ENCODE measurements around the gene KCTD5. TPM values are rescaled to one million over a fixed set of nuclear protein-coding genes. Genes with fewer than 3 reads are reported as not detected.

The KCTD5 gene
- total and polyA plus RNA-seq, 9 of the 15 experiments (the other 6 are each of a cell fraction or from before 2014, with no cell fraction given): 0.73 to 58.3 (median 32.3) TPM

GRCh38 chr16:2720064-2720457 lies 37.7 kb downstream of the KCTD5 start, which contains the start of gene PRSS27:
TSS of gene PRSS27 (minus strand) at chr16:2720224. CDS start at chr16:2720160, 64 bp downstream.
- H3K27me3 ChIP-seq (ENCODE audit: control insufficient read depth in 2 of 2, insufficient read depth in 2 of 2, low read length in 2 of 2): peaks cover 0 to 2% of the 10 kb centered on the region in 2 experiments; a peak in 3 of 5 replicates
- no TSS peak for BruUV-seq (replicated peaks)
- H3K9ac ChIP-seq (ENCODE audit: insufficient read depth in 1 of 2, low read depth in 2 of 2, low read length in 2 of 2): peak within 1 kb of the TSS; percentile 64 to 92; a peak in 3 of 4 replicates
- H3K79me2 ChIP-seq (ENCODE audit: control insufficient read depth, insufficient read depth, low read length): no peaks in the 10 kb centered on the region
- DNase-seq (ENCODE audit: extremely low read depth in 1 of 4, low spot score in 3 of 4) (no peak), ATAC-seq (no peak), FAIRE-seq (no peak)
- H3K4me2 ChIP-seq (ENCODE audit: insufficient read depth, low read length): peak within 1 kb of the TSS; percentile 65
- H2AFZ ChIP-seq (ENCODE audit: low read depth, low read length): peak within 1 kb of the TSS; percentile 69
- H3K4me1 ChIP-seq (replicated peaks in 1 of 2; ENCODE audit: control insufficient read depth in 2 of 2, insufficient read depth in 2 of 2, low read length in 2 of 2): peaks cover 2 to 60% of the 10 kb centered on the region in 2 experiments; a peak in 3 of 5 replicates
- intact Hi-C loops (cut with micrococcal nuclease) (no loop called here), in situ Hi-C loops (cut with MboI) (no loop called here)
- H3K36me3 ChIP-seq (ENCODE audit: control insufficient read depth, insufficient read depth, low read length): no peaks in the 10 kb centered on the region
- 90% methylated on average over 25 of the region's 26 CpGs for WGBS (ENCODE audit: insufficient coverage, low coverage, missing lambda C conversion rate)
- H3K9me3 ChIP-seq (replicated peaks; ENCODE audit: control insufficient read depth, insufficient read depth, low read depth, low read length): no peaks in the 10 kb centered on the region
- H3K9me1 ChIP-seq (ENCODE audit: control insufficient read depth, insufficient read depth, low read length): no peaks in the 10 kb centered on the region
- POLR2A ChIA-PET: interaction anchor here (0.5 to 0.6 kb wide), 2 partner anchors 22 to 204 kb away, joined by 3 read pairs; no protein-coding TSS in a partner anchor
- peak within 1 kb of the TSS; percentile 44 for H3K27ac ChIP-seq (ENCODE audit: extremely low read depth, low read depth, low read length)
- CTCF ChIA-PET (ENCODE audit: low intra/inter-chr PET ratio): no interaction called here
- peaks cover 4% of the 10 kb centered on the region; the same call in 1 of the 2 replicates for H4K20me1 ChIP-seq (replicated peaks; ENCODE audit: control insufficient read depth, insufficient read depth, low read length)
- peak within 1 kb of the TSS; percentile 51 for H3K4me3 ChIP-seq
- TF ChIP-seq ZNF174 (CRISPR knock-in tag; IDR thresholded peaks at IDR 0.05) (no peak), FIP1L1 (IDR thresholded peaks at IDR 0.05; ENCODE audit: low read depth, low read length, poor library complexity, severe bottlenecking) (peak; percentile 45), BCLAF1 (IDR thresholded peaks at IDR 0.05; ENCODE audit: borderline replicate concordance in 1 of 2, control insufficient read depth in 1 of 2, low read depth in 2 of 2, low read length in 1 of 2) (no peak), ZNF655 (CRISPR knock-in tag; IDR thresholded peaks at IDR 0.05) (no peak), PCBP1 (IDR thresholded peaks at IDR 0.05; ENCODE audit: low read depth, low read length, poor library complexity, severe bottlenecking) (peak; percentile 57), ZBTB7A (IDR thresholded peaks at IDR 0.05; ENCODE audit: borderline replicate concordance, control insufficient read depth, low read depth, low read length) (peak; percentile 65; the same call in 1 of the 2 replicates), ZC3H4 (CRISPR knock-in tag; IDR thresholded peaks at IDR 0.05; ENCODE audit: borderline replicate concordance) (0 out of 2 replicates have a peak, but pooled peaks have one; percentile 27)
